GM21717 (cell line): ENCODE data around the gene PTPDC1.

ENCODE experiments used
- ATAC-seq: cut with Tn5 transposase; IDR thresholded peaks from one replicate; pipeline ENCODE4 v1.9.1; 2021; ENCODE audit warnings: mild to moderate bottlenecking, moderate library complexity; ENCODE audit not compliant: unreplicated experiment

The PTPDC1 gene

GRCh38 chr9:94139672-94140417 lies 55.6 kb downstream of the PTPDC1 start:
- ATAC-seq, result no peak

DNA sequence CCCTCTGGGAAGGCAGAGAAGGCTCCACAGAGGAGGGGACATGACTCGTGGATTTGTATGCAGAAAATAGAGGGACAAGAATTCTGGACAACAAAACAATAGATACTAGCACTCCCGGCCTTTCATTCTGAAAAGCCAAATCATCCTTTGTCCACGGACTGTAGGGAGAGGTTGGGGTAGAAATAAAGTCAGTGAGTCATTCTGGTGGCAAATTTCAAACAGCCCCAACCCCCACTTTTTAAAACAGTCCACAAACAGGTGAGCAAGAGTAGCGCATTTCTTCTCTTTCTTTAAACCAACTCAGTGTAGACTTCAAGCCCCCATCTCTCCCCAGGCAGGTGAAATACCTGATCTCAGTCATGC lies 56.1 kb downstream of the PTPDC1 start:
- ATAC-seq, result no peak

GRCh38 chr9:94140791-94141790 lies 56.8 kb downstream of the PTPDC1 start:
- no peak for ATAC-seq

GRCh38 chr9:94142353-94142752 lies 58.1 kb downstream of the PTPDC1 start:
- no peak for ATAC-seq

- no peak for ATAC-seq
Measured at GRCh38 chr9:94144394-94144793, 60.1 kb downstream of the PTPDC1 start.

- ATAC-seq, result no peak
Measured at GRCh38 chr9:94145640-94146039, 61.4 kb downstream of the PTPDC1 start.

GRCh38 chr9:94147776-94148175 lies 63.5 kb downstream of the PTPDC1 start:
- no peak for ATAC-seq

- ATAC-seq, result no peak
Measured at GRCh38 chr9:94148419-94148818, 64.2 kb downstream of the PTPDC1 start.

DNA sequence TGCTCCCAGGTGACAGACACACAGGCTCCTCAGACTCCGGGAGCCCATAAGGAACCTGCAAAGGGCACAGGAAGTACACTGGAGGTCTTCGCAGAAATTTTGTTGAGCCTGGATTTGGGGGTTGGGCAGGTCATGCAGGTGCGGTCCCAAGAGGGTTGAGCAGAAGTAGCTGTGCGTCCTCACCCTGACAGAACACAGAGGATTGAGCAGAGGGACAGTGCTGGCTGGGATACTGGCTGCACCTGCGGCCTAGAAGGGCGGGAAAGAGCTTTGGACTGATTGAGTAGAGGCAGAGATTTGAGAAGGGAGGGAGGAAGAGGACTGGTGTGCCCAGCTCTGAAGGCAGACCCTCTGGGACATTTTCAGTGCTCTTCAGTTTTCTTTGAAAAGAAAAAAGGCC lies 65.4 kb downstream of the PTPDC1 start:
- no peak for ATAC-seq

DNA sequence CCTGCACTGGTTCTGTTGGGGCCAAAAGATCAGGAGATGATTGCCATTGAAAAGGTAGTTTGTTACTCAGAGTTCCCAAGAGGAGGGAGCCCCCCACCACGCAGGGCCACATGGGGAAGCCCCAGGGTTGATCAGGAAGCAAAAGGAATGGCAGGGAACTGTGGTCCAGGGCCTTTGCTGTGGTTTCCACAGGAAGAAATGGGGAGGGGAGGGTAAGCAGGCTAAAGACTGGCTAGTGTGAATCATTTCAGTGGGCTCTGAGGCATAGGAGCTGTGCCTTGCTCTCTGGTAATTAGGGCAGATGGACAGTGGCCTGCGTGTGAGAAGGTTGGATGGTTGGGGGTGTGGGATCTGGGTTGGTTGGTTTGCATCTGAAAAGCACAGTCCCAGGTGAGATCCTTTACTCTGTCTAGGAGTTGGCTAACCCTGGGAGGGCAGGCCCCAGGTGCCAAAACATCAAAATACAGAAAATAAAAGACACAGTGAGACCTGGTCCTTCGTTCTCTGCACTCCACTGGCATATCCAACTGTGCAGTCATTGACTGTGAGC lies 66.1 kb downstream of the PTPDC1 start:
- ATAC-seq, result no peak

DNA sequence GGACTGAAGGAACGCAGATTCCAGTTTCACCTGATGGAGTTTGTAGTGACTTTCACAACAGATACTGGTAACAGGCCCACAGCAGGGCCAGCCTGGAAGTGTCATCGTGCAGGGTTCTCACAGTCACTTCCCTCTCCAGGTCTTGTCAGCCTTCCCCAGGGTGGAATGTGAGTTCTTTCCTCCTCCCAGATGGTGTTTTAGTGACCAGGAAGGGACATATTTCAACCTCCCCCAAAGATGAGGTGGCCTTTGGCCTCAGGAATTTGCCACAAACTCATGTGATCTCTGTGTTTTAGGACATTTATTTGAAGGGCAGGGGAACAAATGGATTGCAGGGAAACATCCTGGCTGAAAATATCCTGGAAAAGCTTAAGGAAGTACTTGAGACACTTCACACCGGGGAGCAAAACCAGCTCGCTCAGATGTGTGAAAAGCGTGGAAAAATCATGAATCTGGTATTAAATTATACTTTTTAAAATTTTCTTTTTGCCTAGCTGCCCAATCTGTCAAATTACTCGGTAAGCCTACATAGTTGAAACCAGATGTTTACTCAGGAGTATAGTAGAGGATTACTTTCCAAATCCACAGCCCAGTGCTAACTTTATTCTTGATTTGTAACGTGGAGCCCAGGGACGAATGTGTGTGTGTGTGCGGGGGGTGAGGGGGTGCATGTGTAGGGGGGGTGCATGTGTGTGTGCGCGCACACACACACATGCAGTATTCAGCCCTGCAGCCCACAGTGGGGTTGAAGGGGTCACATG lies 66.8 kb downstream of the PTPDC1 start:
- no peak for ATAC-seq

- ATAC-seq, result no peak
Measured at GRCh38 chr9:94153905-94154304, 69.6 kb downstream of the PTPDC1 start.

- ATAC-seq, result no peak
Measured at GRCh38 chr9:94156348-94157049, 72.2 kb downstream of the PTPDC1 start.

- ATAC-seq, result no peak
Measured at GRCh38 chr9:94157050-94157801, 73.0 kb downstream of the PTPDC1 start.
